H1 (cell line): ENCODE measurements around the gene CROCC2. TPM values are rescaled to one million over a fixed set of nuclear protein-coding genes. Genes with fewer than 3 reads are reported as not detected.

Experiments
- RAD21 ChIP-seq, 2 experiments: IDR thresholded peaks in 1 of 2; conservative IDR thresholded peaks in 1 of 2; 2 replicates each; pipeline ENCODE4 v1.6.1; 2011; ENCODE audit warnings: low read depth in 2 of 2, low read length in 2 of 2, improper control_type of control experiment in 1 of 2, inconsistent platforms in 1 of 2, mild to moderate bottlenecking in 1 of 2, moderate library complexity in 1 of 2
- TBP ChIP-seq: IDR thresholded peaks from 2 replicates; pipeline ENCODE4 v1.6.1; 2011; ENCODE audit warnings: low read depth, low read length, improper control_type of control experiment
- polyA plus RNA-seq, 7 experiments: library from polyadenylated mRNA; depleted of rRNA in 3 of 7; stranded (reverse) in 5 of 7; unstranded in 2 of 7; fragments of >200 nt in 5 of 7; fragments of 200-250 nt in 2 of 7; gene quantifications; 1 replicate in 5 of 7; 2 replicates in 1 of 7; 4 replicates in 1 of 7; pipeline versions ENCODE4 v1.2.1 to v1.2.3, GENCODE V29; 2011 to 2013; ENCODE audit warnings: missing spikeins in 2 of 7, mixed read lengths in 2 of 7
- total RNA-seq: library from RNA; stranded (reverse); fragmentation: NEBNext Ultra II Directional; extraction: Animal tissue kit (Norgen Biotek cat#: 25700); gene quantifications from 2 replicates; pipeline ENCODE4 v1.2.1, GENCODE V29; 2021
- TF ChIP-seq, protein P1 (sequence below): fragments of 300-600 bp; sonication (generic); IDR thresholded peaks from 2 replicates; pipeline ENCODE4 v1.7.1; 2012; ENCODE audit warnings: low read length, moderate library complexity, mild to moderate bottlenecking, inconsistent platforms; ENCODE audit not compliant: insufficient replicate concordance

CROCC2 gene
- total and polyA plus RNA-seq, 2 of the 8 experiments (the other 6 are each of a cell fraction or from before 2014, with no cell fraction given) = not detected

DNA sequence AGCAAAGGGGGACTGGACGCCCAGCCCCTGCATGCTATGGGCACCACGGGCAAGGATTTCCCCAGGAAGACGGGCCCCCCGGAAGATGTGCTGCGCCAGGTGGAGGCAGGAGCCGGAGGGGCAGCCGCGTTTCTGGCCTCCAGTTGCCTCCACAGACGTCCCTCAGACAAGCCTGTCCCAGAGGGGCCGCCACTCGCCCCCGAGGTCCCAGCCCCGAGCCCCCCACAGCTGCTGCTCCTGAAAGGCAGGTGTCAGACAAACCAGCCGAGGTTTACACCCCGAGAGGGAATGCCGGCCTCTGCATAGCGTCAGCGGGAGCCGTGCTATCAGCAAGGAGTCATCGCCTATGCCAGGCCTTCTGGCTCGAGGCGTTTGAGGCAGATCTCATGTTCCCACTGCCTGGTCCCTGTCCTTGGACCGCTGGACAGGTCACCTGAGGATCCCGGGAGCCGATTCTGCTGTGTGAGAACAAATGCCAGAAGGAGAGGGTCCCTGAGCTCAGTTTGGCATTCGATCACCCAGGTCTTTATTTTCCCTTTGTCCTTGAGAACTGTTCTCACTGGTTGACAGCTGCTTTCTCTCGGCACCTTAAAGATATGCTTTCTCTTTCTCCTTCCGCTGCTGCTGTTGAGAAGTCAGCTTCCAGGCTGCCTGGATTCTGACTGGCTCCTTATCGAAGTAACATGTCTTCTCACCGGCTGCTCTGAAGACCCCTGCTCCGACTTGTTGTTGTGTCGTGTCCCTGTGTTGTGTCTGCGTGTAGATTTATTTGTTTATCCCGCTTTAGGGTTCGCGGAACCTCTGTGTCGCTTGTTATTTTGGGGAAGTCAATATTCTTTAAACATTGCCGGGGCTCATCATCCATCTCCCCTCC is 20.6 kb downstream of the CROCC2 start (continued):
- TF ChIP-seq RAD21 (IDR thresholded peaks at IDR 0.05 in 1 of 2, conservative IDR thresholded peaks at IDR 0.05 in 1 of 2; ENCODE audit: low read depth in 2 of 2, low read length in 2 of 2) = no peak
- TF ChIP-seq, protein P1, sequence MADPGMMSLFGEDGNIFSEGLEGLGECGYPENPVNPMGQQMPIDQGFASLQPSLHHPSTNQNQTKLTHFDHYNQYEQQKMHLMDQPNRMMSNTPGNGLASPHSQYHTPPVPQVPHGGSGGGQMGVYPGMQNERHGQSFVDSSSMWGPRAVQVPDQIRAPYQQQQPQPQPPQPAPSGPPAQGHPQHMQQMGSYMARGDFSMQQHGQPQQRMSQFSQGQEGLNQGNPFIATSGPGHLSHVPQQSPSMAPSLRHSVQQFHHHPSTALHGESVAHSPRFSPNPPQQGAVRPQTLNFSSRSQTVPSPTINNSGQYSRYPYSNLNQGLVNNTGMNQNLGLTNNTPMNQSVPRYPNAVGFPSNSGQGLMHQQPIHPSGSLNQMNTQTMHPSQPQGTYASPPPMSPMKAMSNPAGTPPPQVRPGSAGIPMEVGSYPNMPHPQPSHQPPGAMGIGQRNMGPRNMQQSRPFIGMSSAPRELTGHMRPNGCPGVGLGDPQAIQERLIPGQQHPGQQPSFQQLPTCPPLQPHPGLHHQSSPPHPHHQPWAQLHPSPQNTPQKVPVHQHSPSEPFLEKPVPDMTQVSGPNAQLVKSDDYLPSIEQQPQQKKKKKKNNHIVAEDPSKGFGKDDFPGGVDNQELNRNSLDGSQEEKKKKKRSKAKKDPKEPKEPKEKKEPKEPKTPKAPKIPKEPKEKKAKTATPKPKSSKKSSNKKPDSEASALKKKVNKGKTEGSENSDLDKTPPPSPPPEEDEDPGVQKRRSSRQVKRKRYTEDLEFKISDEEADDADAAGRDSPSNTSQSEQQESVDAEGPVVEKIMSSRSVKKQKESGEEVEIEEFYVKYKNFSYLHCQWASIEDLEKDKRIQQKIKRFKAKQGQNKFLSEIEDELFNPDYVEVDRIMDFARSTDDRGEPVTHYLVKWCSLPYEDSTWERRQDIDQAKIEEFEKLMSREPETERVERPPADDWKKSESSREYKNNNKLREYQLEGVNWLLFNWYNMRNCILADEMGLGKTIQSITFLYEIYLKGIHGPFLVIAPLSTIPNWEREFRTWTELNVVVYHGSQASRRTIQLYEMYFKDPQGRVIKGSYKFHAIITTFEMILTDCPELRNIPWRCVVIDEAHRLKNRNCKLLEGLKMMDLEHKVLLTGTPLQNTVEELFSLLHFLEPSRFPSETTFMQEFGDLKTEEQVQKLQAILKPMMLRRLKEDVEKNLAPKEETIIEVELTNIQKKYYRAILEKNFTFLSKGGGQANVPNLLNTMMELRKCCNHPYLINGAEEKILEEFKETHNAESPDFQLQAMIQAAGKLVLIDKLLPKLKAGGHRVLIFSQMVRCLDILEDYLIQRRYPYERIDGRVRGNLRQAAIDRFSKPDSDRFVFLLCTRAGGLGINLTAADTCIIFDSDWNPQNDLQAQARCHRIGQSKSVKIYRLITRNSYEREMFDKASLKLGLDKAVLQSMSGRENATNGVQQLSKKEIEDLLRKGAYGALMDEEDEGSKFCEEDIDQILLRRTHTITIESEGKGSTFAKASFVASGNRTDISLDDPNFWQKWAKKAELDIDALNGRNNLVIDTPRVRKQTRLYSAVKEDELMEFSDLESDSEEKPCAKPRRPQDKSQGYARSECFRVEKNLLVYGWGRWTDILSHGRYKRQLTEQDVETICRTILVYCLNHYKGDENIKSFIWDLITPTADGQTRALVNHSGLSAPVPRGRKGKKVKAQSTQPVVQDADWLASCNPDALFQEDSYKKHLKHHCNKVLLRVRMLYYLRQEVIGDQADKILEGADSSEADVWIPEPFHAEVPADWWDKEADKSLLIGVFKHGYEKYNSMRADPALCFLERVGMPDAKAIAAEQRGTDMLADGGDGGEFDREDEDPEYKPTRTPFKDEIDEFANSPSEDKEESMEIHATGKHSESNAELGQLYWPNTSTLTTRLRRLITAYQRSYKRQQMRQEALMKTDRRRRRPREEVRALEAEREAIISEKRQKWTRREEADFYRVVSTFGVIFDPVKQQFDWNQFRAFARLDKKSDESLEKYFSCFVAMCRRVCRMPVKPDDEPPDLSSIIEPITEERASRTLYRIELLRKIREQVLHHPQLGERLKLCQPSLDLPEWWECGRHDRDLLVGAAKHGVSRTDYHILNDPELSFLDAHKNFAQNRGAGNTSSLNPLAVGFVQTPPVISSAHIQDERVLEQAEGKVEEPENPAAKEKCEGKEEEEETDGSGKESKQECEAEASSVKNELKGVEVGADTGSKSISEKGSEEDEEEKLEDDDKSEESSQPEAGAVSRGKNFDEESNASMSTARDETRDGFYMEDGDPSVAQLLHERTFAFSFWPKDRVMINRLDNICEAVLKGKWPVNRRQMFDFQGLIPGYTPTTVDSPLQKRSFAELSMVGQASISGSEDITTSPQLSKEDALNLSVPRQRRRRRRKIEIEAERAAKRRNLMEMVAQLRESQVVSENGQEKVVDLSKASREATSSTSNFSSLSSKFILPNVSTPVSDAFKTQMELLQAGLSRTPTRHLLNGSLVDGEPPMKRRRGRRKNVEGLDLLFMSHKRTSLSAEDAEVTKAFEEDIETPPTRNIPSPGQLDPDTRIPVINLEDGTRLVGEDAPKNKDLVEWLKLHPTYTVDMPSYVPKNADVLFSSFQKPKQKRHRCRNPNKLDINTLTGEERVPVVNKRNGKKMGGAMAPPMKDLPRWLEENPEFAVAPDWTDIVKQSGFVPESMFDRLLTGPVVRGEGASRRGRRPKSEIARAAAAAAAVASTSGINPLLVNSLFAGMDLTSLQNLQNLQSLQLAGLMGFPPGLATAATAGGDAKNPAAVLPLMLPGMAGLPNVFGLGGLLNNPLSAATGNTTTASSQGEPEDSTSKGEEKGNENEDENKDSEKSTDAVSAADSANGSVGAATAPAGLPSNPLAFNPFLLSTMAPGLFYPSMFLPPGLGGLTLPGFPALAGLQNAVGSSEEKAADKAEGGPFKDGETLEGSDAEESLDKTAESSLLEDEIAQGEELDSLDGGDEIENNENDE = no peak
- no peak for TF ChIP-seq TBP
